ENCODE data around the gene LRBA.

GRCh38 chr4:150250998-150251651, 764.0 kb downstream of the LRBA start:
- no peak for TF ChIP-seq CTCF (IDR thresholded peaks at IDR 0.05)
- no peak for TF ChIP-seq POLR2A (IDR thresholded peaks at IDR 0.05; ENCODE audit: low read depth)
